NT2/D1 (cell line): ENCODE results near the gene HPGD.

Experiments
- YY1 ChIP-seq: IDR thresholded peaks from 2 replicates; pipeline ENCODE4 v1.6.1; 2011; ENCODE audit not compliant: insufficient read length, insufficient read depth
- ZNF274 ChIP-seq: IDR thresholded peaks from 2 replicates; pipeline ENCODE4 v1.6.1; 2011; ENCODE audit warnings: mild to moderate bottlenecking, low read depth, low read length

DNA sequence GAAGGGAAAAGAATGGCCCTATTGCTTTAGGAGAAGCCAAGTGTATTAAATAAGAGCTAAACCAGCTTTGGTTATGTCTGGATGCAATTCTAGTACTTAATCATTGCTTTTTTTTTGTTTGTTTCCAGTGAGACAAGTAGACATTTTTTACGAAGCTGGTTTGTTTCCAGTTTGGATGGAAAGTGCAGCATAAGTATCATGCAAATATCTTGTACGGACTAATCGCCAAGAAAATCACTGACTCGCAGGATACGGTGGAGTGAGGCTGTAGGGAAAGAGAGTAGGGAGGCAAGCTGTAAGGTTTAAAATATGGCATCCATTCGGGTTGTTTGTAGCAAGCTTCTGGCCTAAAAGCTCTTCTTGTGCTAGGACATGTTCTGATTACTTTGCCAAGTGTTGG lies 64.8 kb downstream of the HPGD start:
- TF ChIP-seq YY1 = no peak
- TF ChIP-seq ZNF274 = no peak
